Activated CD8-positive, alpha-beta memory T cell treated with anti-CD3 and anti-CD28 coated beads for 1 hour (primary cell): Measurements from ENCODE around the gene ITPRIPL1.
A peak's percentile ranks its signal among the peaks of the same experiment; 100 is the strongest.

Experiments
- DNase-seq, 2 donors: peaks; one replicate each; pipeline ENCODE4 v3.0.0-alpha.2; 2020; ENCODE audit warnings: low read depth in 1 of 2; ENCODE audit errors: extremely low read depth in 1 of 2

Gene ITPRIPL1

DNA sequence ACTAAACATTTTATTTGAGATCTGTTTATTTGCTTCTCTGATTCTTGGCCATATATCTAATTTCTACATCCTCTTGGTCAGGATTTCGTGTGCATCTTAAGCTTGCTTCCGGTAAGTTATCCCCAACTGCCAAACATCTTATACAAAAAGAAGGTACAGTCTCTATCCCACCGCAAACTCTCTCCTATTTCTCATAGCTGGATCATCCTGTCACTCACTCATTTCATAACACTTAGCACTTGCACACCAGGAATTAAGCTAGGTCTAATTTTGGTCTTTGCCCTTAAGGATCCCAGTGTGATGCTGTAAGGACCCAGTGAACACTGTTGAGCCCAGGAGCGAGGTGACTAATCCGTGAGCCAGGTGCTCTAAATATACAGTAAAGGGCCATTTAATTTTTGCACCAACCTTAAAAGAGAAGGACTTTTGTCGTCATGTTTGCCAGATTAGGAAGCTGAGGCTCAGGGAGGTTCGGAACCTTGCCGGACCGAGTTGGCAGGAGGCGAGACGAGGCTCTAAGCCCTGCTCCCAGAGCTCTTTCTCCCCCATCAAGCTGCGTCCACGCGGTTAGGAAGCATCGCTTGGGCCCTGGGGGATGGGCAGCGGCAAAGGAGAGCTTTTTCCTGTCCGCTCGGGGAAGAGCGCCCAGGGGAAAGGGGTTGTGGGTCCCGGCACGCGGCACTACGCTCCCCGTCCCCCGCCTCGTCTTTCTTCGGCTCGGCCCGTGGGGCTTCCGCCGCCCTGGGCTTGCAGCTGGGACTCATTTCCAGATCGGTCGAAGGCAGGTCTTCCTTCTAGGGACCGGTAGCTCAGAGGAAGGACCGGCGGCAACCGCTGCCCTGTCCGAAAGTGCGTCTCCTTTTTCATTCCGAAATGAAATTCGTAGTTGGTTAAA is 4.1 kb upstream of the ITPRIPL1 start:
- DNase-seq, result no peak

DNA sequence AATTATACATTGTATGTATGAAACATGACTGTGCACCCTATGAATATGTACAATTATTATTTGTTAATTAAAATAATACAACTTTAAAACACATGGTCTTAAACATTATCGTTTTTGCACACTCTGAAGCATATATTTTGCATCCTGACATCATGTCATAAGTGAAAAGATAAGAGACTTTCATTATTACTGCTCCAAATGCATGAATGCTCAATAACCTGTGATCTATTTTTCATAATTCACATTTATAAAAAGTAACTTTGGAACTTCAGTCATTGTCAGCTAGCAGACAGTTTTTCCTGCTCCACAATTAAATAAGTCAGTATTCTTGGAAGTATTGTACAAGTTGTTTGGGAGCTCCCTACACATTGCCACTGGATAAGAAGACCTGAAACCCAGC is 1.3 kb upstream of the ITPRIPL1 start:
- no peak for DNase-seq

GRCh38 chr2:96324721-96325040 is 436 bp upstream of the ITPRIPL1 start:
- no peak for DNase-seq

- DNase-seq, result no peak
Measured at GRCh38 chr2:96325884-96326255, 753 bp downstream of the ITPRIPL1 start.

GRCh38 chr2:96326564-96326963 is 1.4 kb downstream of the ITPRIPL1 start:
- DNase-seq, result no peak

- DNase-seq, result no peak
Measured at GRCh38 chr2:96326990-96327820, 2.1 kb downstream of the ITPRIPL1 start.

GRCh38 chr2:96329456-96329855 is 4.3 kb downstream of the ITPRIPL1 start:
- no peak for DNase-seq

- no peak for DNase-seq
Measured at GRCh38 chr2:96329874-96330273, 4.8 kb downstream of the ITPRIPL1 start.

DNA sequence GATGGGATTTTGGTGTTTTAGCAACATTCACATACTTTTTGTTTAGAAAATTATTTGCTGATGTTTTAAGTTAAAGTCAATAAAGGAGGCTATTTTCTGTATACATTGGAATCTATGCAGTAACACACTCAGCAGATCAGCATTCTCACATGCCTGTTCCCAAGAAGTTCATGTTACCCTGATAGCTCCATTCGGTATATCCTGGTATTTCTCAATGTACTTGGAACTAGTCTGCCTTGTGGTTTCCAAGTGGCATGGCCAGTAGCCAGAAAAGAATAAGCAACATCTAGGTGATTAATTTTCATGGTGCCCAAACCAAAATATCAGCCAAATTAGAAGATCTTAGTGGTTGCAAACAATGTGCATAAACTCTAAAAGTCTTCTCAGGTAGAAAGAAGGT is 5.3 kb downstream of the ITPRIPL1 start:
- DNase-seq, result no peak

GRCh38 chr2:96333708-96334107 is 8.6 kb downstream of the ITPRIPL1 start:
- DNase-seq, result no peak

GRCh38 chr2:96336104-96336775 is 11.1 kb downstream of the ITPRIPL1 start:
- DNase-seq, result no peak

GRCh38 chr2:96336873-96337272 is 11.8 kb downstream of the ITPRIPL1 start:
- no peak for DNase-seq

DNA sequence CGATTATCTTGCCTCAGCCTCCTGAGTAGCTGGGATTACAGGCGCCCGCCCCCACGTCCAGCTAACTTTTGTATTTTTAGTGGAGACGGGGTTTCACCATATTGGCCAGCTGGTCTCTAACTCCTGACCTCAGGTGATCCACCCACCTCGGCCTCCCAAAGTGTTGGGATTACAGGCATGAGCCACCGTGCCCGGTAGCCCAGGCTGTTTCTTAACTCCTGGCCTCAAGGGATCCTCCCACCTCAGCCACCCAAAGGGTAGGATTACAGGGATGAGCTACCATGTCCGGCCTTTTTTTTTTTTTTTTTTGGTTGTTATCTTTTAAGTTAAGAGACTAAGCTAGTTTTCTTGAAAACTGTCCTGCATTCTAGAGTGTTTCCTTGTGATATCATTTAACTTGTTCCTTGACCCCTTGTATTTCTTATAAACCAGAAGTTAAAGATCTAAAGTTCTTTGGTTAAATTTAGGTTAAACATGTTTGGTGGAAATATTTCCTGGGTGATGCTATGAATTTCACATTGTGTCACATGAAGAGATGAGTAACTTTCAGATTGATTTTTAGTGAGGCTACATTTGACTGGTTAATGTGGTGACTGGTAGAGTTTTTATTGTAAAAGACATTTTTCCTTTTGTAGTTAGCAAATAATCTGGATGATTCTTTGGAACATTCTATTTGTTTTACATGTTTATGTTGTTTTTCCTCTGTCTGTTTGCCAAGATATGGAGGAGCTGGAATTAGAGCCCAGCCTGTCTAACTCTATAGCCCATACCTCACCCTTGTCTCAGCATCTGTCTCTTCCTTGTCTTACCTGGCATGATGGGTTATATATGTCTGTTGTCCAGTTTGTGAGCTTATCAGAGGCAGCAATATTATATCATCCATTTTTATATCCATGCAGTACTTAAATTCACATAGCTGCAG is 15.6 kb downstream of the ITPRIPL1 start:
- no peak for DNase-seq

DNA sequence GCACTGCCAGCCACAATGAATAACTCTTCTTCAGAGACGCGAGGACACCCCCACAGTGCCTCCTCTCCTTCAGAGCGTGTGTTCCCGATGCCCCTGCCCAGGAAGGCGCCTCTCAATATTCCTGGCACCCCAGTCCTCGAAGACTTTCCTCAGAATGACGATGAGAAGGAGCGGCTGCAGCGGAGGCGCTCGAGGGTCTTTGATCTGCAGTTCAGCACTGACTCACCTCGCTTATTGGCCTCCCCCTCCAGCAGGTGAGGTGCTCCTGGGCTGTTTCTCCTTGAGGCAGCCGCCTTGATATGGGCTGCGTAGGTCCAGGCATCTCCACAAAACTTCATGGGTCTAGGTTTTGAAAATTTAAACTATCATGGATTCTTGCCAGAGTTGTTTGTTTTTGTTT is 16.5 kb downstream of the ITPRIPL1 start:
- DNase-seq, result no peak

DNA sequence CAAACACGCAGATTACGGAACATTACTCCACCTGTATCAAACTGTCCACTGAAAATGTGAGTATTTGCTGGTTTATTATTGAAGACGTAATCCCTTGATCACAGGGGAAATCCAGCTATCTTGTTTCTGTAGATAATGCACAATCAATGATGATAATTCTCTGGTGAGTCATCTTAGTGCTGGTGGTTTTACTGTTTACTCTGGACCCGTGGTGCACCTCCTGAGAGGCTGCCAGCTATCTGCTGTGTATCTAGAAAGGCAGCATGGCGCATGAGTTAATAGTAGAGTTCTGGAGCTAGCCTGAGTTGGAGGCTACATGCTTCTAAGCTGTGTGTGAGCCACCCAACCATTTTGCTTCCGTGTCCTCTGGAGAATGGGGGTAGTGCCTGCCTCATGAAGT is 17.0 kb downstream of the ITPRIPL1 start:
- DNase-seq, result no peak

DNA sequence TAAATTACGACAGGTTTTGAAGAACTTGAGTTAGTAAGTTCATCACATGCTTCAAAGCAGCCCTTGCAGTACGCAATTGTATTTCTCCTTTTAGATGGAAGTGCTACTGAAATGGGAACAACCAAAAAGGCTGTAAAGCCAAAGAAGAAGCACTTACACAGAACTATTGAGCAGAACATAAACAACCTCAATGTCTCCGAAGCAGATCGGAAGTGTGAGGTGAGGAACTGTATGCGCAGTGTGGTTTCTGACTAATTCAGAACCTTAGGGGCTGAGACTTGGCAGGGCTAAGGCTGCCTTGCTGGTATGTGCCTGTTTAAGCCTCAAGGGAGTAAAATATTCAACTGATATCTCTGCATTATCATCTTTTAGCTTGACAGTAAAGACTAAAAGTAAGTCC is 18.9 kb downstream of the ITPRIPL1 start:
- DNase-seq, result peak in 1 of 2 donors; percentile 27

GRCh38 chr2:96345438-96345837 is 20.3 kb downstream of the ITPRIPL1 start:
- DNase-seq, result no peak

GRCh38 chr2:96345868-96346462 is 20.8 kb downstream of the ITPRIPL1 start:
- no peak for DNase-seq

GRCh38 chr2:96347395-96347794 is 22.3 kb downstream of the ITPRIPL1 start:
- DNase-seq, result no peak

GRCh38 chr2:96353032-96353561 is 28.0 kb downstream of the ITPRIPL1 start:
- DNase-seq, result no peak
